H1 (cell line): Measurements from ENCODE around the gene TM7SF3. TPM values are rescaled to one million over a fixed set of nuclear protein-coding genes. Genes with fewer than 3 reads are reported as not detected.

ENCODE experiments used
- CTCF ChIA-PET: fragments of 300-600 bp; sonication (Branson Sonifier 250); formaldehyde crosslinking; loops from one replicate; lab custom pipeline; 2021; ENCODE audit not compliant: partially characterized antibody; lab: Charles Lee
- POLR2A ChIA-PET: fragments of 300-600 bp; sonication (Branson Sonifier 250); formaldehyde crosslinking; loops from one replicate; lab custom pipeline; 2021; ENCODE audit warnings: inconsistent platforms; ENCODE audit not compliant: partially characterized antibody; lab: Charles Lee
- DNase-seq, 2 experiments: peaks; one replicate each; pipeline versions ENCODE4 v3.0.0 to v3.0.0-alpha.2; 2010 to 2022; ENCODE audit warnings: low spot score in 2 of 2, low read depth in 1 of 2, mixed read lengths in 1 of 2
- FAIRE-seq: peaks from 2 replicates; lab custom pipeline; 2011; peaks lifted over from hg19 to GRCh38; lab: Jason Lieb, UNC
- H2AFZ ChIP-seq: 2 replicates; pipeline ENCODE4 v1.8.1; 2012; ENCODE audit warnings: low read length, inconsistent platforms
- H2AK5ac ChIP-seq: 2 replicates; pipeline ENCODE4 v1.6.1; 2013; ENCODE audit warnings: low read depth, low read length
- H2BK120ac ChIP-seq: replicated peaks from 2 replicates; pipeline ENCODE3; 2013; ENCODE audit warnings: low read depth, low read length, inconsistent platforms
- H2BK12ac ChIP-seq: 2 replicates; pipeline ENCODE4 v1.6.1; 2013; ENCODE audit warnings: low read depth, low read length
- H2BK15ac ChIP-seq: 2 replicates; pipeline ENCODE4 v1.6.1; 2013; ENCODE audit warnings: low read length
- H2BK20ac ChIP-seq: 2 replicates; pipeline ENCODE4 v1.6.1; 2013; ENCODE audit warnings: low read length
- H2BK5ac ChIP-seq: 2 replicates; pipeline ENCODE4 v1.6.1; 2013; ENCODE audit warnings: low read depth, low read length
- H3K14ac ChIP-seq: 2 replicates; pipeline ENCODE4 v1.6.1; 2013; ENCODE audit warnings: inconsistent platforms; ENCODE audit not compliant: insufficient read length
- H3K18ac ChIP-seq: 2 replicates; pipeline ENCODE4 v1.6.1; 2013; ENCODE audit warnings: low read length; ENCODE audit errors: extremely low read depth
- H3K23ac ChIP-seq: 2 replicates; pipeline ENCODE4 v1.6.1; 2013; ENCODE audit warnings: inconsistent platforms; ENCODE audit not compliant: insufficient read length
- H3K23me2 ChIP-seq: 2 replicates; pipeline ENCODE4 v1.6.1; 2013; ENCODE audit warnings: low read depth, low read length
- H3K27ac ChIP-seq: 2 replicates; pipeline ENCODE4 v1.6.1; 2011; ENCODE audit warnings: low read depth, low read length, inconsistent platforms
- H3K27me3 ChIP-seq, 4 experiments: replicated peaks in 1 of 4; 1 replicate in 1 of 4; 2 replicates in 3 of 4; pipeline versions ENCODE4 v1.6.1 to v1.8.1; 2011 to 2013; ENCODE audit warnings: low read length in 3 of 4, mild to moderate bottlenecking in 3 of 4, inconsistent platforms in 2 of 4, mixed read lengths in 2 of 4, moderate library complexity in 1 of 4; ENCODE audit not compliant: control insufficient read depth in 3 of 4, insufficient read depth in 3 of 4; ENCODE audit errors: extremely low read depth in 1 of 4
- H3K36me3 ChIP-seq, 4 experiments: 2 replicates each; pipeline versions ENCODE4 v1.6.1 to v1.8.1; 2011 to 2013; ENCODE audit warnings: mild to moderate bottlenecking in 4 of 4, low read length in 3 of 4, moderate library complexity in 2 of 4, control low read depth in 1 of 4, inconsistent platforms in 1 of 4; ENCODE audit not compliant: insufficient read depth in 4 of 4, control insufficient read depth in 2 of 4
- H3K4ac ChIP-seq: replicated peaks from 2 replicates; pipeline ENCODE3; 2013; ENCODE audit warnings: low read length, low read depth, mixed read lengths, inconsistent platforms; ENCODE audit not compliant: insufficient read length
- H3K4me1 ChIP-seq, 4 experiments: replicated peaks in 1 of 4; 1 replicate in 1 of 4; 2 replicates in 3 of 4; pipeline versions ENCODE4 v1.6.1 to v1.8.1; 2011 to 2013; ENCODE audit warnings: low read length in 3 of 4, inconsistent platforms in 2 of 4, mixed read lengths in 1 of 4; ENCODE audit not compliant: insufficient read depth in 4 of 4, control insufficient read depth in 3 of 4
- H3K4me2 ChIP-seq, 2 experiments: 2 replicates each; pipeline versions ENCODE4 v1.6.1 to v1.8.1; 2011 to 2013; ENCODE audit warnings: low read depth in 2 of 2, low read length in 2 of 2, control low read depth in 1 of 2, inconsistent platforms in 1 of 2, mild to moderate bottlenecking in 1 of 2; ENCODE audit not compliant: insufficient read depth in 1 of 2
- H3K4me3 ChIP-seq, 4 experiments: fragments of 200-600, 300-600 bp in 1 of 4; sonication (generic), shearing (Covaris generic), sonication (Bioruptor Twin) in 1 of 4; 2 replicates each; pipeline versions ENCODE4 v1.5.1 to v1.8.1; 2011 to 2016; ENCODE audit warnings: low read length in 4 of 4, low read depth in 3 of 4, control low read depth in 2 of 4, inconsistent platforms in 2 of 4, mild to moderate bottlenecking in 2 of 4, mixed read lengths in 1 of 4, moderate library complexity in 1 of 4; ENCODE audit not compliant: insufficient read depth in 2 of 4; ENCODE audit errors: extremely low read depth in 1 of 4
- H3K56ac ChIP-seq: replicated peaks from 2 replicates; pipeline ENCODE3; 2013; ENCODE audit warnings: low read depth, mild to moderate bottlenecking, mixed read lengths, low read length, inconsistent platforms; ENCODE audit not compliant: insufficient read length
- H3K79me1 ChIP-seq: 2 replicates; pipeline ENCODE4 v1.6.1; 2013; ENCODE audit warnings: low read depth, low read length, control low read depth
- H3K79me2 ChIP-seq, 2 experiments: 2 replicates each; pipeline versions ENCODE4 v1.6.1 to v1.8.1; 2012 to 2013; ENCODE audit warnings: low read length in 2 of 2, mild to moderate bottlenecking in 2 of 2, inconsistent platforms in 1 of 2; ENCODE audit not compliant: insufficient read depth in 2 of 2, control insufficient read depth in 1 of 2
- H3K9ac ChIP-seq, 4 experiments: replicated peaks in 1 of 4; 1 replicate in 1 of 4; 2 replicates in 3 of 4; pipeline versions ENCODE4 v1.6.1 to v1.8.1; 2011 to 2013; ENCODE audit warnings: low read depth in 3 of 4, low read length in 3 of 4, control low read depth in 2 of 4, mild to moderate bottlenecking in 2 of 4, moderate library complexity in 2 of 4, inconsistent platforms in 1 of 4; ENCODE audit errors: extremely low read depth in 1 of 4
- H3K9me3 ChIP-seq, 2 experiments: 2 replicates each; pipeline versions ENCODE4 v1.6.1 to v1.8.1; 2012 to 2013; ENCODE audit warnings: mild to moderate bottlenecking in 2 of 2, moderate library complexity in 2 of 2, control low read depth in 1 of 2, inconsistent platforms in 1 of 2, low read depth in 1 of 2, low read length in 1 of 2, mixed read lengths in 1 of 2; ENCODE audit not compliant: insufficient read depth in 2 of 2
- H4K20me1 ChIP-seq, 2 experiments: replicated peaks in 1 of 2; 2 replicates each; pipeline versions ENCODE3 to v1.8.1; 2011 to 2013; ENCODE audit warnings: inconsistent platforms in 2 of 2, low read length in 2 of 2, mild to moderate bottlenecking in 1 of 2; ENCODE audit not compliant: insufficient read depth in 2 of 2, control insufficient read depth in 1 of 2
- H4K5ac ChIP-seq: 2 replicates; pipeline ENCODE4 v1.6.1; 2013; ENCODE audit warnings: low read length, low read depth, mixed read lengths, inconsistent platforms; ENCODE audit not compliant: insufficient read length
- H4K8ac ChIP-seq: 2 replicates; pipeline ENCODE4 v1.8.0; 2013; ENCODE audit warnings: mild to moderate bottlenecking, moderate library complexity, low read length, inconsistent platforms; ENCODE audit not compliant: insufficient read depth; ENCODE audit errors: extremely low read depth
- H4K91ac ChIP-seq: replicated peaks from 2 replicates; pipeline ENCODE3; 2013; ENCODE audit warnings: low read length, mixed read lengths, inconsistent platforms; ENCODE audit not compliant: insufficient read length
- CBX8 ChIP-seq: fragments of 300-800, 300-1000 bp; sonication (generic); IDR thresholded peaks from 2 replicates; pipeline ENCODE4 v1.7.1; 2016; ENCODE audit warnings: low read depth, low read length, borderline replicate concordance
- CREB1 ChIP-seq: IDR thresholded peaks from 2 replicates; pipeline ENCODE4 v1.6.1; 2012; ENCODE audit warnings: inconsistent platforms
- FOSL1 ChIP-seq: IDR thresholded peaks from 2 replicates; pipeline ENCODE4 v1.6.1; 2011; ENCODE audit warnings: mild to moderate bottlenecking, low read depth, low read length, moderate library complexity; ENCODE audit not compliant: insufficient read depth
- JUN ChIP-seq: IDR thresholded peaks from 2 replicates; pipeline ENCODE4 v1.6.1; 2011; ENCODE audit warnings: low read depth, mild to moderate bottlenecking, improper control_type of control experiment, low read length
- RAD21 ChIP-seq, 2 experiments: IDR thresholded peaks in 1 of 2; conservative IDR thresholded peaks in 1 of 2; 2 replicates each; pipeline ENCODE4 v1.6.1; 2011; ENCODE audit warnings: low read depth in 2 of 2, low read length in 2 of 2, improper control_type of control experiment in 1 of 2, inconsistent platforms in 1 of 2, mild to moderate bottlenecking in 1 of 2, moderate library complexity in 1 of 2
- RXRA ChIP-seq: IDR thresholded peaks from 2 replicates; pipeline ENCODE4 v1.6.1; 2011; ENCODE audit warnings: low read depth, mild to moderate bottlenecking, low read length, moderate library complexity; ENCODE audit not compliant: insufficient read depth
- SAP30 ChIP-seq: fragments of 300-600 bp; sonication (generic); IDR thresholded peaks from 2 replicates; pipeline ENCODE4 v1.7.1; 2012; ENCODE audit warnings: low read length, moderate library complexity, mild to moderate bottlenecking, inconsistent platforms; ENCODE audit not compliant: insufficient read depth, insufficient replicate concordance
- SP2 ChIP-seq: IDR thresholded peaks from 2 replicates; pipeline ENCODE4 v1.6.1; 2012; ENCODE audit warnings: mild to moderate bottlenecking, low read length, inconsistent platforms
- SP4 ChIP-seq: IDR thresholded peaks from 2 replicates; pipeline ENCODE4 v1.6.1; 2012; ENCODE audit warnings: low read length, inconsistent platforms
- SRF ChIP-seq: IDR thresholded peaks from 2 replicates; pipeline ENCODE4 v1.6.1; 2011; ENCODE audit warnings: mild to moderate bottlenecking, low read depth, low read length, moderate library complexity
- TEAD4 ChIP-seq: IDR thresholded peaks from 2 replicates; pipeline ENCODE4 v1.6.1; 2012; ENCODE audit warnings: low read depth, low read length, inconsistent platforms, mixed read lengths
- WGBS, 2 experiments: shearing (Covaris generic) in 1 of 2; methylation state at CpG; one replicate each; pipeline versions ENCODE4 v1.1.6 to v1.1.7; 2013 to 2015; ENCODE audit warnings: low lambda C conversion rate in 2 of 2, mixed read lengths in 2 of 2, inconsistent platforms in 1 of 2, low coverage in 1 of 2, missing lambda C conversion rate in 1 of 2; ENCODE audit not compliant: insufficient replicate concordance in 2 of 2, insufficient coverage in 1 of 2, insufficient read length in 1 of 2; ENCODE audit errors: extremely low coverage in 1 of 2, missing lambda C conversion rate in 1 of 2; 5-methylcytosine and 5-hydroxymethylcytosine counted together
- polyA plus RNA-seq, 7 experiments: library from polyadenylated mRNA; depleted of rRNA in 3 of 7; stranded (reverse) in 5 of 7; unstranded in 2 of 7; fragments of >200 nt in 5 of 7; fragments of 200-250 nt in 2 of 7; gene quantifications; 1 replicate in 5 of 7; 2 replicates in 1 of 7; 4 replicates in 1 of 7; pipeline versions ENCODE4 v1.2.1 to v1.2.3, GENCODE V29; 2011 to 2013; ENCODE audit warnings: missing spikeins in 2 of 7, mixed read lengths in 2 of 7
- total RNA-seq: library from RNA; stranded (reverse); fragmentation: NEBNext Ultra II Directional; extraction: Animal tissue kit (Norgen Biotek cat#: 25700); gene quantifications from 2 replicates; pipeline ENCODE4 v1.2.1, GENCODE V29; 2021
- TF ChIP-seq, protein P1 (sequence below): IDR thresholded peaks from 2 replicates; pipeline ENCODE4 v1.6.1; 2012; ENCODE audit warnings: inconsistent platforms
- TF ChIP-seq, protein P2 (sequence below): IDR thresholded peaks from 2 replicates; pipeline ENCODE4 v1.6.1; 2011; ENCODE audit warnings: low read depth, mild to moderate bottlenecking, low read length; ENCODE audit not compliant: insufficient read depth

TM7SF3 gene
- total and polyA plus RNA-seq, 2 of the 8 experiments (the other 6 are each of a cell fraction or from before 2014, with no cell fraction given) = 57.9 to 77.2 TPM

DNA sequence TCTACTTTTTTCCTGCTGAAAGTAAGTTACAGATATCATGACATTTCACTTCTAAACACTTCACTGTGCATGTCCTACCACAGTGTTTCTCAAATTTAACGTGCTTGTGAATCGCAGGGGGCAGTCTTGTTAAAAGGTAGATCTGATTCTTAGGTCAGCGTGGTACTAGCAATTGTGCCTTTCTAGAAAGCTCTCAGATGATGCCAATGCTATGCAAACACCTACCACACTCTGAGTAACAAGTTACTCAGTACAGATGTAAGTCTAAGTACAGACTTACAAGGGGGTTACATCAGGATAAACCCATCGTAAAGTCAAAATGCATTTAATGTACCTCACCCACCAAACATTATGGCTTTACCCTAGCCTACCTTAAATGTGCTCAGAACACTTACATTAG is 22.4 kb downstream of the TM7SF3 start:
- FAIRE-seq (no peak), DNase-seq (no peak)
- no peak overlapping the region for H2BK120ac ChIP-seq
- H3K9ac ChIP-seq = no peak overlapping the region
- no peak overlapping the region for H3K27ac ChIP-seq
- no peak overlapping the region for H3K14ac ChIP-seq
- H3K4me3 ChIP-seq = no peak overlapping the region
- H3K79me2 ChIP-seq = no peaks in the 10 kb centered on the region
- no peak overlapping the region for H2BK20ac ChIP-seq
- CTCF ChIA-PET = interaction anchor here (2.2 kb wide), 1 partner anchor 20 kb away, joined by 7 read pairs; no protein-coding TSS in a partner anchor
- H4K20me1 ChIP-seq = peaks cover 0 to 7% of the 10 kb centered on the region in 2 experiments
- no peak overlapping the region for H3K4ac ChIP-seq
- POLR2A ChIA-PET = interaction anchor here (1.0 kb wide), 1 partner anchor 31 kb away, joined by 3 read pairs; the partner anchor contains the start of gene MED21
- H3K79me1 ChIP-seq = no peaks in the 10 kb centered on the region
- H3K23me2 ChIP-seq = no peaks in the 10 kb centered on the region; the same call in 1 of the 2 replicates
- no peak overlapping the region for H2BK12ac ChIP-seq
- H3K18ac ChIP-seq = no peak overlapping the region
- H3K9me3 ChIP-seq = no peaks in the 10 kb centered on the region
- peaks cover 2 to 28% (median 16%) of the 10 kb centered on the region in 4 experiments; a peak in 6 of 8 replicates for H3K36me3 ChIP-seq
- no peak overlapping the region for H4K91ac ChIP-seq
- H2AFZ ChIP-seq = no peak overlapping the region
- H2BK5ac ChIP-seq = no peak overlapping the region
- H2AK5ac ChIP-seq = no peak overlapping the region
- no peak overlapping the region for H3K56ac ChIP-seq
- no peak overlapping the region for H4K8ac ChIP-seq
- WGBS, 2 experiments = 96% methylated on average over 4 of the region's 4 CpGs; no CpG with 5 or more reads in 1 of the 2 experiments
- no peak overlapping the region for H3K4me2 ChIP-seq
- no peak overlapping the region for H4K5ac ChIP-seq
- no peaks in the 10 kb centered on the region for H3K27me3 ChIP-seq
- H2BK15ac ChIP-seq = no peak overlapping the region
- H3K4me1 ChIP-seq = no peaks in the 10 kb centered on the region
- H3K23ac ChIP-seq = no peak overlapping the region
- no peak for TF ChIP-seq RAD21 (IDR thresholded peaks at IDR 0.05 in 1 of 2, conservative IDR thresholded peaks at IDR 0.05 in 1 of 2; ENCODE audit: low read depth in 2 of 2, low read length in 2 of 2)
- TF ChIP-seq CREB1 = no peak
- TF ChIP-seq TEAD4 = no peak
- TF ChIP-seq SRF = no peak
- no peak for TF ChIP-seq SP2
- TF ChIP-seq SAP30 = no peak
- TF ChIP-seq CBX8 = no peak
- TF ChIP-seq, protein P1, sequence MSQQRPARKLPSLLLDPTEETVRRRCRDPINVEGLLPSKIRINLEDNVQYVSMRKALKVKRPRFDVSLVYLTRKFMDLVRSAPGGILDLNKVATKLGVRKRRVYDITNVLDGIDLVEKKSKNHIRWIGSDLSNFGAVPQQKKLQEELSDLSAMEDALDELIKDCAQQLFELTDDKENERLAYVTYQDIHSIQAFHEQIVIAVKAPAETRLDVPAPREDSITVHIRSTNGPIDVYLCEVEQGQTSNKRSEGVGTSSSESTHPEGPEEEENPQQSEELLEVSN = no peak
- no peak for TF ChIP-seq FOSL1
- TF ChIP-seq, protein P2, sequence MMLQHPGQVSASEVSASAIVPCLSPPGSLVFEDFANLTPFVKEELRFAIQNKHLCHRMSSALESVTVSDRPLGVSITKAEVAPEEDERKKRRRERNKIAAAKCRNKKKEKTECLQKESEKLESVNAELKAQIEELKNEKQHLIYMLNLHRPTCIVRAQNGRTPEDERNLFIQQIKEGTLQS = no peak
- TF ChIP-seq SP4 = no peak
- no peak for TF ChIP-seq RXRA
- no peak for TF ChIP-seq JUN
